Peyer's patch (tissue), 4 donors: ENCODE results near the gene IL18R1.

Source experiments
- POLR2A ChIP-seq, 2 donors: fragments of 450-650 bp; IDR thresholded peaks; one replicate each; pipeline ENCODE4 v1.5.1; 2017; ENCODE audit warnings: antibody characterized with exemption in 2 of 2, mild to moderate bottlenecking in 2 of 2, moderate library complexity in 2 of 2
- TF ChIP-seq, protein P1 (sequence below), 6 experiments: fragments of 450-650 bp in 4 of 6; fragments of 200-600 bp in 2 of 6; sonication (generic) in 1 of 6; IDR thresholded peaks; one replicate each; pipeline ENCODE4 v1.5.1; 2017 to 2019; ENCODE audit warnings: antibody characterized with exemption in 6 of 6, mild to moderate bottlenecking in 3 of 6, moderate library complexity in 1 of 6

- TF ChIP-seq, protein P1, sequence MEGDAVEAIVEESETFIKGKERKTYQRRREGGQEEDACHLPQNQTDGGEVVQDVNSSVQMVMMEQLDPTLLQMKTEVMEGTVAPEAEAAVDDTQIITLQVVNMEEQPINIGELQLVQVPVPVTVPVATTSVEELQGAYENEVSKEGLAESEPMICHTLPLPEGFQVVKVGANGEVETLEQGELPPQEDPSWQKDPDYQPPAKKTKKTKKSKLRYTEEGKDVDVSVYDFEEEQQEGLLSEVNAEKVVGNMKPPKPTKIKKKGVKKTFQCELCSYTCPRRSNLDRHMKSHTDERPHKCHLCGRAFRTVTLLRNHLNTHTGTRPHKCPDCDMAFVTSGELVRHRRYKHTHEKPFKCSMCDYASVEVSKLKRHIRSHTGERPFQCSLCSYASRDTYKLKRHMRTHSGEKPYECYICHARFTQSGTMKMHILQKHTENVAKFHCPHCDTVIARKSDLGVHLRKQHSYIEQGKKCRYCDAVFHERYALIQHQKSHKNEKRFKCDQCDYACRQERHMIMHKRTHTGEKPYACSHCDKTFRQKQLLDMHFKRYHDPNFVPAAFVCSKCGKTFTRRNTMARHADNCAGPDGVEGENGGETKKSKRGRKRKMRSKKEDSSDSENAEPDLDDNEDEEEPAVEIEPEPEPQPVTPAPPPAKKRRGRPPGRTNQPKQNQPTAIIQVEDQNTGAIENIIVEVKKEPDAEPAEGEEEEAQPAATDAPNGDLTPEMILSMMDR (IDR thresholded peaks at IDR 0.05): no peak
- TF ChIP-seq POLR2A (IDR thresholded peaks at IDR 0.05): no peak
Observed at GRCh38 chr2:102361632-102362241, 6.1 kb downstream of the IL18R1 start.
